ENCODE results near the gene SLC12A6.
A peak's percentile ranks its signal among the peaks of the same experiment; 100 is the strongest.
"Not testable (repeated sequence)": the region's sequence is repeated elsewhere in the genome, so short reads cannot be mapped to it uniquely, and the experiment has no call there.

Gene SLC12A6

GRCh38 chr15:34337557-34338306 lies at the start of gene SLC12A6:
Gene SLC12A6 (minus strand): TSS chr15:34337781. CDS start chr15:34336680, 1,101 bp downstream.
- DNase-seq, result peak; percentile 96 to 99 (median 99)

- not testable (repeated sequence) for DNase-seq
Measured at GRCh38 chr15:34381829-34382521, 44.4 kb upstream of the SLC12A6 start.

- not testable (repeated sequence) for DNase-seq
Measured at GRCh38 chr15:34380491-34380890, 42.9 kb upstream of the SLC12A6 start.

- no peak for DNase-seq
Measured at GRCh38 chr15:34376856-34377255, 39.3 kb upstream of the SLC12A6 start.

GRCh38 chr15:34375541-34375940 lies 38.0 kb upstream of the SLC12A6 start:
- DNase-seq, result not testable (repeated sequence)

- no peak for DNase-seq
Measured at GRCh38 chr15:34374816-34375215, 37.2 kb upstream of the SLC12A6 start.

- DNase-seq, result no peak
Measured at GRCh38 chr15:34373951-34374350, 36.4 kb upstream of the SLC12A6 start.

GRCh38 chr15:34370643-34371042 lies 33.1 kb upstream of the SLC12A6 start:
- DNase-seq, result no peak

GRCh38 chr15:34370129-34370528 lies 32.5 kb upstream of the SLC12A6 start:
- DNase-seq, result no peak

- peak; percentile 88 to 98 (median 93) for DNase-seq
Measured at GRCh38 chr15:34367101-34368081, 29.8 kb upstream of the SLC12A6 start, which contains the start of gene LPCAT4. Gene LPCAT4 (minus strand): TSS chr15:34367196. CDS start chr15:34367100, 96 bp downstream.

GRCh38 chr15:34366271-34367065 lies 28.9 kb upstream of the SLC12A6 start:
- DNase-seq, result peak; percentile 22 to 55 (median 37)

GRCh38 chr15:34365836-34366235 lies 28.3 kb upstream of the SLC12A6 start:
- no peak for DNase-seq

GRCh38 chr15:34365091-34365825 lies 27.7 kb upstream of the SLC12A6 start:
- DNase-seq, result peak in 1 of 3 donors; percentile 13

GRCh38 chr15:34364041-34364440 lies 26.5 kb upstream of the SLC12A6 start:
- no peak for DNase-seq

- DNase-seq, result no peak
Measured at GRCh38 chr15:34362047-34362773, 24.6 kb upstream of the SLC12A6 start.

GRCh38 chr15:34361278-34361677 lies 23.7 kb upstream of the SLC12A6 start:
- no peak for DNase-seq

- DNase-seq, result no peak
Measured at GRCh38 chr15:34360298-34360697, 22.7 kb upstream of the SLC12A6 start.

- DNase-seq, result no peak
Measured at GRCh38 chr15:34359416-34359815, 21.8 kb upstream of the SLC12A6 start.

GRCh38 chr15:34358948-34359347 lies 21.4 kb upstream of the SLC12A6 start:
- DNase-seq, result no peak

- DNase-seq, result no peak
Measured at GRCh38 chr15:34358367-34358766, 20.8 kb upstream of the SLC12A6 start.

- DNase-seq, result no peak
Measured at GRCh38 chr15:34357653-34358052, 20.1 kb upstream of the SLC12A6 start.

Measured in suppressor macrophage treated with lipopolysaccharide for 1 hour (primary cell).